PC-3 (cell line): Measurements from ENCODE around the gene ARSG.

Source experiments
- EZH2 ChIP-seq: fragments of 300-600 bp; sonication (generic); IDR thresholded peaks from one replicate; pipeline ENCODE4 v1.6.1; 2017; ENCODE audit warnings: antibody characterized with exemption, mild to moderate bottlenecking, low read length; ENCODE audit not compliant: unreplicated experiment
- TF ChIP-seq, protein P1 (sequence below): fragments of 300-600 bp; sonication (generic); conservative IDR thresholded peaks from 2 replicates; pipeline ENCODE4 v1.5.1; 2017; ENCODE audit warnings: antibody characterized with exemption, low read depth, mild to moderate bottlenecking, low read length

GRCh38 chr17:68461122-68461539, 169.8 kb downstream of the ARSG start:
- TF ChIP-seq, protein P1, sequence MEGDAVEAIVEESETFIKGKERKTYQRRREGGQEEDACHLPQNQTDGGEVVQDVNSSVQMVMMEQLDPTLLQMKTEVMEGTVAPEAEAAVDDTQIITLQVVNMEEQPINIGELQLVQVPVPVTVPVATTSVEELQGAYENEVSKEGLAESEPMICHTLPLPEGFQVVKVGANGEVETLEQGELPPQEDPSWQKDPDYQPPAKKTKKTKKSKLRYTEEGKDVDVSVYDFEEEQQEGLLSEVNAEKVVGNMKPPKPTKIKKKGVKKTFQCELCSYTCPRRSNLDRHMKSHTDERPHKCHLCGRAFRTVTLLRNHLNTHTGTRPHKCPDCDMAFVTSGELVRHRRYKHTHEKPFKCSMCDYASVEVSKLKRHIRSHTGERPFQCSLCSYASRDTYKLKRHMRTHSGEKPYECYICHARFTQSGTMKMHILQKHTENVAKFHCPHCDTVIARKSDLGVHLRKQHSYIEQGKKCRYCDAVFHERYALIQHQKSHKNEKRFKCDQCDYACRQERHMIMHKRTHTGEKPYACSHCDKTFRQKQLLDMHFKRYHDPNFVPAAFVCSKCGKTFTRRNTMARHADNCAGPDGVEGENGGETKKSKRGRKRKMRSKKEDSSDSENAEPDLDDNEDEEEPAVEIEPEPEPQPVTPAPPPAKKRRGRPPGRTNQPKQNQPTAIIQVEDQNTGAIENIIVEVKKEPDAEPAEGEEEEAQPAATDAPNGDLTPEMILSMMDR = no peak
- no peak for TF ChIP-seq EZH2
